HepG2 (cell line): Measurements from ENCODE around the gene NUDT8. TPM values are rescaled to one million over a fixed set of nuclear protein-coding genes. Genes with fewer than 3 reads are reported as not detected.

ENCODE experiments used
- ATAC-seq: fragments of 200-7000 bp; cut with Tn5 transposase; 3 replicates; pipeline ENCODE4 v1.9.1; 2020; ENCODE audit warnings: mild to moderate bottlenecking, moderate library complexity
- BruUV-seq: library from RNA; stranded (reverse); fragments of 400-500 nt; replicated peaks from 2 replicates; lab custom pipeline; 2021; lab: Mats Ljungman, UMichigan
- CTCF ChIA-PET: fragments of 300-600 bp; formaldehyde crosslinking; extraction: SDS; loops from one replicate; lab custom pipeline; 2021; ENCODE audit warnings: low total read pairs, inconsistent platforms, low intra/inter-chr PET ratio; lab: Yijun Ruan, JAX
- POLR2A ChIA-PET: fragments of 350-600 bp; sonication (Branson Sonifier 250); formaldehyde crosslinking; loops from one replicate; lab custom pipeline; 2020; ENCODE audit warnings: antibody characterized with exemption, inconsistent platforms; lab: Yijun Ruan, JAX
- DNase-seq: peaks from one replicate; pipeline ENCODE4 v3.0.0-alpha.2; 2015; ENCODE audit warnings: low spot score
- FAIRE-seq: peaks from 3 replicates; lab custom pipeline; 2011; peaks lifted over from hg19 to GRCh38; lab: Jason Lieb, UNC
- H2AFZ ChIP-seq: one replicate; pipeline ENCODE4 v1.6.1; 2011; ENCODE audit warnings: low read length, inconsistent platforms
- H3K27ac ChIP-seq: fragments of 300-600 bp; 3 replicates; pipeline ENCODE4 v1.8.0; 2011; ENCODE audit warnings: mixed run types, mild to moderate bottlenecking, mixed read lengths, low read length, inconsistent platforms; ENCODE audit not compliant: insufficient read depth; ENCODE audit errors: extremely low read length
- H3K27me3 ChIP-seq, 2 experiments: fragments of 200-600 bp in 1 of 2; 2 replicates in 1 of 2; 3 replicates in 1 of 2; pipeline versions ENCODE4 v1.6.0 to v1.8.0; 2011; ENCODE audit warnings: low read length in 2 of 2, mild to moderate bottlenecking in 2 of 2, moderate library complexity in 2 of 2, inconsistent platforms in 1 of 2; ENCODE audit not compliant: insufficient read depth in 2 of 2, control insufficient read depth in 1 of 2
- H3K36me3 ChIP-seq, 2 experiments: fragments of 200-600 bp in 1 of 2; replicated peaks in 1 of 2; 2 replicates in 1 of 2; 3 replicates in 1 of 2; pipeline versions ENCODE4 v1.5.1 to v1.8.0; 2011; ENCODE audit warnings: low read length in 2 of 2, inconsistent platforms in 1 of 2; ENCODE audit not compliant: insufficient read depth in 2 of 2, control insufficient read depth in 1 of 2
- H3K4me1 ChIP-seq: 2 replicates; pipeline ENCODE4 v1.5.1; 2012; ENCODE audit warnings: low read length, inconsistent platforms; ENCODE audit not compliant: insufficient read depth
- H3K4me2 ChIP-seq: 2 replicates; pipeline ENCODE4 v1.6.0; 2011; ENCODE audit warnings: low read depth, low read length, inconsistent platforms
- H3K4me3 ChIP-seq, 3 experiments: fragments of 200-600 bp in 1 of 3; sonication (generic), shearing (Covaris generic) in 1 of 3; replicated peaks in 1 of 3; 2 replicates each; pipeline ENCODE4 v1.5.1; 2011 to 2016; ENCODE audit warnings: low read length in 3 of 3, inconsistent platforms in 2 of 3, low read depth in 2 of 3, mild to moderate bottlenecking in 2 of 3, control low read depth in 1 of 3, mixed read lengths in 1 of 3; ENCODE audit not compliant: insufficient read depth in 1 of 3
- H3K79me2 ChIP-seq: one replicate; pipeline ENCODE4 v1.6.1; 2011; ENCODE audit warnings: low read length, inconsistent platforms; ENCODE audit not compliant: insufficient read depth
- H3K9ac ChIP-seq: 2 replicates; pipeline ENCODE4 v1.6.0; 2011; ENCODE audit warnings: mild to moderate bottlenecking, low read depth, low read length, inconsistent platforms; ENCODE audit not compliant: insufficient read depth
- H3K9me3 ChIP-seq: 2 replicates; pipeline ENCODE4 v1.5.1; 2012; ENCODE audit warnings: mild to moderate bottlenecking, low read length
- H4K20me1 ChIP-seq: 2 replicates; pipeline ENCODE4 v1.6.0; 2011; ENCODE audit warnings: inconsistent platforms, mild to moderate bottlenecking, low read length, moderate library complexity; ENCODE audit not compliant: insufficient read depth
- CHD2 ChIP-seq: IDR thresholded peaks from 2 replicates; pipeline ENCODE4 v1.6.1; 2011; ENCODE audit warnings: low read depth, low read length, improper control_type of control experiment
- FOXK2 ChIP-seq: fragments of 450-650 bp; IDR thresholded peaks from 2 replicates; pipeline ENCODE4 v1.6.1; 2016
- GABPA ChIP-seq, 2 experiments: IDR thresholded peaks; 2 replicates each; pipeline ENCODE4 v1.6.1; 2011 to 2016; ENCODE audit warnings: low read depth in 2 of 2, low read length in 1 of 2, missing biosample characterization in 1 of 2, missing genetic modification characterization in 1 of 2
- IRF1 ChIP-seq: sonication (generic); formaldehyde crosslinking; IDR thresholded peaks from 2 replicates; pipeline ENCODE4 v1.4.0; 2020; ENCODE audit warnings: low read depth, mild to moderate bottlenecking, missing genetic modification reagents
- MAF1 ChIP-seq: sonication (generic); formaldehyde crosslinking; IDR thresholded peaks from 2 replicates; pipeline ENCODE4 v1.5.0; 2020; ENCODE audit warnings: missing genetic modification reagents, borderline replicate concordance
- MTERF4 ChIP-seq: sonication (generic); formaldehyde crosslinking; IDR thresholded peaks from 2 replicates; pipeline ENCODE4 v1.8.0; 2023; ENCODE audit warnings: mild to moderate bottlenecking, missing genetic modification reagents
- REXO4 ChIP-seq: sonication (generic); formaldehyde crosslinking; IDR thresholded peaks from 2 replicates; pipeline ENCODE4 v1.8.0; 2022; ENCODE audit warnings: missing genetic modification reagents, mild to moderate bottlenecking, borderline replicate concordance
- SMARCE1 ChIP-seq: fragments of 450-650 bp; IDR thresholded peaks from 2 replicates; pipeline ENCODE4 v1.6.1; 2017; ENCODE audit warnings: borderline replicate concordance
- SNAPC2 ChIP-seq: sonication (generic); formaldehyde crosslinking; IDR thresholded peaks from 2 replicates; pipeline ENCODE4 v1.8.1; 2022; ENCODE audit warnings: mild to moderate bottlenecking, missing genetic modification reagents
- SP4 ChIP-seq: sonication (generic); formaldehyde crosslinking; IDR thresholded peaks from 2 replicates; pipeline ENCODE4 v1.8.1; 2023; ENCODE audit warnings: mild to moderate bottlenecking, missing genetic modification reagents
- WIZ ChIP-seq: sonication (generic); formaldehyde crosslinking; IDR thresholded peaks from 2 replicates; pipeline ENCODE4 v1.5.1; 2020; ENCODE audit warnings: mild to moderate bottlenecking, missing genetic modification reagents
- ZMYM3 ChIP-seq: sonication (generic); formaldehyde crosslinking; IDR thresholded peaks from 2 replicates; pipeline ENCODE4 v1.5.1; 2020; ENCODE audit warnings: mild to moderate bottlenecking, missing genetic modification reagents
- ZNF33A ChIP-seq: sonication (generic); formaldehyde crosslinking; IDR thresholded peaks from 2 replicates; pipeline ENCODE4 v1.5.1; 2020; ENCODE audit warnings: missing genetic modification reagents, mild to moderate bottlenecking, moderate library complexity, borderline replicate concordance
- ZNF350 ChIP-seq: sonication (generic); formaldehyde crosslinking; IDR thresholded peaks from 2 replicates; pipeline ENCODE4 v1.4.0; 2020; ENCODE audit warnings: mild to moderate bottlenecking, low read depth, missing genetic modification reagents, borderline replicate concordance
- ZNF704 ChIP-seq: sonication (generic); formaldehyde crosslinking; IDR thresholded peaks from 2 replicates; pipeline ENCODE4 v1.8.1; 2023; ENCODE audit warnings: mild to moderate bottlenecking, inconsistent platforms, moderate library complexity, missing genetic modification reagents, borderline replicate concordance
- ZNF780A ChIP-seq: sonication (generic); formaldehyde crosslinking; IDR thresholded peaks from 2 replicates; pipeline ENCODE4 v1.8.0; 2022; ENCODE audit warnings: mild to moderate bottlenecking, missing genetic modification reagents, moderate library complexity
- WGBS: methylation state at CpG from one replicate; pipeline ENCODE4 v1.1.6; 2017; ENCODE audit warnings: low lambda C conversion rate; 5-methylcytosine and 5-hydroxymethylcytosine counted together
- in situ Hi-C: cut with HindIII; loops from 2 replicates; pipeline ENCODE4 v1.10.0; 2017; ENCODE audit warnings: low pct_unique_long_range_greater_than_20kb; ENCODE audit not compliant: extremely low pct_ligation_motif_present
- intact Hi-C: fragments of 100-400 bp; cut with micrococcal nuclease; formaldehyde crosslinking; loops from one replicate; pipeline ENCODE4 v1.10.0; 2022; ENCODE audit not compliant: unreplicated experiment
- polyA plus RNA-seq, 8 experiments: library from polyadenylated mRNA; depleted of rRNA in 3 of 8; stranded (reverse) in 7 of 8; unstranded in 1 of 8; fragments of >200 nt; fragmentation: Illumina TruSeq in 4 of 8; extraction: Trizol in 4 of 8; gene quantifications; 2 replicates each; pipeline versions ENCODE4 v1.2.1 to v1.2.3, GENCODE V29; 2011 to 2016; ENCODE audit warnings: low read depth in 4 of 8, missing spikeins in 1 of 8, mixed read lengths in 1 of 8; ENCODE audit not compliant: insufficient read depth in 1 of 8
- total RNA-seq, 5 experiments: library from RNA; depleted of rRNA; stranded (reverse); fragments of >200 nt; fragmentation: Illumina TruSeq; extraction: Trizol; gene quantifications; 2 replicates each; pipeline ENCODE4 v1.2.3, GENCODE V29; 2016; ENCODE audit warnings: low read depth in 1 of 5

NUDT8 gene
- total and polyA plus RNA-seq, 2 of the 13 experiments (the other 11 are each of a cell fraction or from before 2014, with no cell fraction given), result 6.7 to 25.8 TPM

- 55% methylated on average over 6 of the region's 6 CpGs for WGBS
- FAIRE-seq, result no peak
- Histone ChIP-seq H4K20me1 (no peaks in the 10 kb centered on the region), H3K4me2 (no peak overlapping the region), H3K4me1 (peaks cover 46% of the 10 kb centered on the region), H3K9me3 (no peaks in the 10 kb centered on the region), H3K4me3 (no peak overlapping the region), H2AFZ (no peak overlapping the region), H3K27me3 (peaks cover 0 to 9% of the 10 kb centered on the region in 2 experiments; a peak in 4 of 5 replicates), H3K36me3 (no peaks in the 10 kb centered on the region), H3K79me2 (no peaks in the 10 kb centered on the region), H3K9ac (no peak overlapping the region), H3K27ac (no peak overlapping the region)
- no peak for TF ChIP-seq SMARCE1
- TF ChIP-seq ZNF350 (CRISPR knock-in tag), result no peak
- TF ChIP-seq SP4 (CRISPR knock-in tag), result no peak
- TF ChIP-seq ZNF704 (CRISPR knock-in tag), result no peak
- CTCF ChIA-PET, result interaction anchor here (1.2 kb wide), 1 partner anchor 22 kb away, joined by 3 read pairs; no protein-coding TSS in a partner anchor
- no peak for ATAC-seq
- POLR2A ChIA-PET, result no interaction called here
- in situ Hi-C loops (no loop called here), intact Hi-C loops (no loop called here)
- DNase-seq, result no peak
- no TSS peak for BruUV-seq
Observed at GRCh38 chr11:67636962-67637361, 7.2 kb upstream of the NUDT8 start.

- no peak overlapping the region for H3K9ac ChIP-seq
- TF ChIP-seq ZMYM3 (CRISPR knock-in tag), result peak; percentile 45; the same call in 1 of the 2 replicates
- TF ChIP-seq CHD2, result no peak
- TF ChIP-seq ZNF33A, result no peak
- no peak for TF ChIP-seq MAF1 (CRISPR knock-in tag)
- no peak for TF ChIP-seq WIZ (CRISPR knock-in tag)
- no peak for TF ChIP-seq FOXK2
- no peak for TF ChIP-seq REXO4 (CRISPR knock-in tag)
- no peak for TF ChIP-seq IRF1 (CRISPR knock-in tag)
- TF ChIP-seq MTERF4, result no peak
- TF ChIP-seq ZNF780A, result no peak
- no peak for TF ChIP-seq GABPA (IDR thresholded peaks at IDR 0.05; ENCODE audit: low read depth, low read length)
- TF ChIP-seq GABPA (CRISPR knock-in tag; IDR thresholded peaks at IDR 0.05; ENCODE audit: low read depth), result no peak
- TF ChIP-seq SNAPC2, result no peak
Observed at GRCh38 chr11:67635231-67635521, 5.4 kb upstream of the NUDT8 start.

More at GRCh38 chr11:67635231-67635521, 5.4 kb upstream of the NUDT8 start:
- no peak overlapping the region for H3K27ac ChIP-seq
- intact Hi-C loops (no loop called here), in situ Hi-C loops (no loop called here)
- no peaks in the 10 kb centered on the region for H3K36me3 ChIP-seq
- WGBS, result 80% methylated on average over 1 of the region's 4 CpGs
- H2AFZ ChIP-seq, result no peak overlapping the region
- H3K4me3 ChIP-seq, result no peak overlapping the region
- no peaks in the 10 kb centered on the region for H3K9me3 ChIP-seq
- H4K20me1 ChIP-seq, result no peaks in the 10 kb centered on the region
- no peak for FAIRE-seq
- DNase-seq, result no peak
- H3K4me2 ChIP-seq, result no peak overlapping the region
- H3K79me2 ChIP-seq, result no peaks in the 10 kb centered on the region
- peaks cover 48% of the 10 kb centered on the region for H3K4me1 ChIP-seq
- BruUV-seq, result no TSS peak
- H3K27me3 ChIP-seq, result peaks cover 0 to 9% of the 10 kb centered on the region in 2 experiments; a peak in 4 of 5 replicates
- ATAC-seq, result no peak
- POLR2A ChIA-PET, result no interaction called here
- CTCF ChIA-PET, result no interaction called here
